ENCODE measurements around the gene BRD9.
"Not testable (repeated sequence)": the region's sequence is repeated elsewhere in the genome, so short reads cannot be mapped to it uniquely, and the experiment has no call there.

Gene BRD9

DNA sequence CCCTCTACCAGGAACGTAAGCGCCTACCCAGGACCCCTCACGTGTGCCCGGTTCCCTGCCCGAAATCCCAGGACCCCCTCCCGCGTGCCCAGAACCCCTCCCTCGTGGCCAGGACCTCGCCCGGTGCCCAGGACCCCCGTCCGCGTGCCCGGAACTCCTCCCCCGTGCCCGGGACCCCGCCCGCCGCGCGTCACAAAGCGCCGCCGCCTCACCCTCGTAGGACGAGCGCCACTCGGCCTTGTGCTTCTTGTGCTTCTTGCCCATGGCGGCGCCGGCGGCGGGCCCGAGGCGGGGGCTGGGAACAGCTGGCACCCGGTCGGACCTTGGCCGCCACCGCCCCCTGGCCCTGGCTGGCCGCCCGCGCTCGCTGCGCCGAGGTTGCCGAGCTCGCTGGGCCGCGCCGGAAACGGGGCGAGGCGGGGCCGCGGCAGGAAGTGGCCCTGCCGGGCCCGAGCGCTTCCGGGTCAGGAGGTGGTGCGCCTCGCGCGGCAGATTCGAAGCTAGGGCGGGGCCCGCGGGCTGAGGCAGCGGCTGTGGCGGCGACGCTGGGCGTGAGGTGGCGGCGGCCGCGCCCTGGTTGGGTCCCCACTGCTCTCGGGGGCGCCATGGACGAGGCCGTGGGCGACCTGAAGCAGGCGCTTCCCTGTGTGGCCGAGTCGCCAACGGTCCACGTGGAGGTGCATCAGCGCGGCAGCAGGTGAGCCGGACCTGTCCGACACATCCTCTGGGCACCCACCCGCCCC, at the start of gene BRD9, which contains the start of gene TRIP13:
BRD9 (minus strand) TSS at position 408 of the 743 bp plus-strand sequence; CDS start at position 264, 144 bp downstream.
TRIP13 (plus strand) TSS at position 491 of the 743 bp plus-strand sequence; CDS start at position 606, 115 bp downstream.
- Histone ChIP-seq H3K27me3 (replicated peaks; ENCODE audit: control insufficient read depth, insufficient read depth, low read length) (no peaks in the 10 kb centered on the region), H3K4me3 (replicated peaks; ENCODE audit: low read depth, low read length) (peak within 1 kb of the TSS; percentile 99), H3K36me3 (ENCODE audit: control insufficient read depth, insufficient read depth, low read length) (peaks cover 23% of the 10 kb centered on the region)
- TF ChIP-seq, protein P1, sequence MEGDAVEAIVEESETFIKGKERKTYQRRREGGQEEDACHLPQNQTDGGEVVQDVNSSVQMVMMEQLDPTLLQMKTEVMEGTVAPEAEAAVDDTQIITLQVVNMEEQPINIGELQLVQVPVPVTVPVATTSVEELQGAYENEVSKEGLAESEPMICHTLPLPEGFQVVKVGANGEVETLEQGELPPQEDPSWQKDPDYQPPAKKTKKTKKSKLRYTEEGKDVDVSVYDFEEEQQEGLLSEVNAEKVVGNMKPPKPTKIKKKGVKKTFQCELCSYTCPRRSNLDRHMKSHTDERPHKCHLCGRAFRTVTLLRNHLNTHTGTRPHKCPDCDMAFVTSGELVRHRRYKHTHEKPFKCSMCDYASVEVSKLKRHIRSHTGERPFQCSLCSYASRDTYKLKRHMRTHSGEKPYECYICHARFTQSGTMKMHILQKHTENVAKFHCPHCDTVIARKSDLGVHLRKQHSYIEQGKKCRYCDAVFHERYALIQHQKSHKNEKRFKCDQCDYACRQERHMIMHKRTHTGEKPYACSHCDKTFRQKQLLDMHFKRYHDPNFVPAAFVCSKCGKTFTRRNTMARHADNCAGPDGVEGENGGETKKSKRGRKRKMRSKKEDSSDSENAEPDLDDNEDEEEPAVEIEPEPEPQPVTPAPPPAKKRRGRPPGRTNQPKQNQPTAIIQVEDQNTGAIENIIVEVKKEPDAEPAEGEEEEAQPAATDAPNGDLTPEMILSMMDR (IDR thresholded peaks at IDR 0.05; ENCODE audit: insufficient read depth, low read length, poor library complexity, severe bottlenecking), result no peak
- DNase-seq (ENCODE audit: extremely low read depth, insufficient read length), result peak; percentile 88

DNA sequence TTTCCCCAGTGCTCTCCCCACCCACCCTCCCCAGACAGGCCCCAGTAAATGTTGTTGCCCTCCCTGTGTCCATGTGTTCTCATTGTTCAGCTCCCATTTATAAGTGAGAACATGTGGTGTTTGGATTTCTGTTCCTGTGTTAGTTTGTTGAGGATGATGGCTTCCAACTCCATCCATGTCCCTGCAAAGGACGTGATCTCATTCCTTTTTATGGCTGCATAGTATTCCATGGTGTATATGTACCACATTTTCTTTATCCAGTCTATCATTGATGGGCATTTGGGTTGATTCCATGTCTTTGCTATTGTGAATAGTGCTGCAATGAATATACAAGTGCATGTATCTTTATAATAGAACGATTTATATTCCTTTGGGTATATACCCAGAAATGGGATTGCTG, 48.1 kb upstream of the BRD9 start:
- H3K36me3 ChIP-seq (ENCODE audit: control insufficient read depth, insufficient read depth, low read length); H3K27me3 ChIP-seq (replicated peaks; ENCODE audit: control insufficient read depth, insufficient read depth, low read length); DNase-seq (ENCODE audit: extremely low read depth, insufficient read length); H3K4me3 ChIP-seq (replicated peaks; ENCODE audit: low read depth, low read length): not testable (repeated sequence)

GRCh38 chr5:939368-939767, 46.8 kb upstream of the BRD9 start:
- TF ChIP-seq, protein P1 (IDR thresholded peaks at IDR 0.05; ENCODE audit: insufficient read depth, low read length, poor library complexity, severe bottlenecking), result no peak
- no peaks in the 10 kb centered on the region for H3K36me3 ChIP-seq (ENCODE audit: control insufficient read depth, insufficient read depth, low read length)
- no peak for DNase-seq (ENCODE audit: extremely low read depth, insufficient read length)
- no peak overlapping the region for H3K4me3 ChIP-seq (replicated peaks; ENCODE audit: low read depth, low read length)
- H3K27me3 ChIP-seq (replicated peaks; ENCODE audit: control insufficient read depth, insufficient read depth, low read length), result peaks cover 2% of the 10 kb centered on the region; the same call in 1 of the 2 replicates

- Histone ChIP-seq H3K27me3 (replicated peaks; ENCODE audit: control insufficient read depth, insufficient read depth, low read length) (peaks cover 2% of the 10 kb centered on the region; the same call in 1 of the 2 replicates), H3K4me3 (replicated peaks; ENCODE audit: low read depth, low read length) (no peak overlapping the region), H3K36me3 (ENCODE audit: control insufficient read depth, insufficient read depth, low read length) (no peaks in the 10 kb centered on the region)
- no peak for DNase-seq (ENCODE audit: extremely low read depth, insufficient read length)
- TF ChIP-seq, protein P1 (IDR thresholded peaks at IDR 0.05; ENCODE audit: insufficient read depth, low read length, poor library complexity, severe bottlenecking), result no peak
Observed at GRCh38 chr5:937151-937924, 44.7 kb upstream of the BRD9 start.

DNA sequence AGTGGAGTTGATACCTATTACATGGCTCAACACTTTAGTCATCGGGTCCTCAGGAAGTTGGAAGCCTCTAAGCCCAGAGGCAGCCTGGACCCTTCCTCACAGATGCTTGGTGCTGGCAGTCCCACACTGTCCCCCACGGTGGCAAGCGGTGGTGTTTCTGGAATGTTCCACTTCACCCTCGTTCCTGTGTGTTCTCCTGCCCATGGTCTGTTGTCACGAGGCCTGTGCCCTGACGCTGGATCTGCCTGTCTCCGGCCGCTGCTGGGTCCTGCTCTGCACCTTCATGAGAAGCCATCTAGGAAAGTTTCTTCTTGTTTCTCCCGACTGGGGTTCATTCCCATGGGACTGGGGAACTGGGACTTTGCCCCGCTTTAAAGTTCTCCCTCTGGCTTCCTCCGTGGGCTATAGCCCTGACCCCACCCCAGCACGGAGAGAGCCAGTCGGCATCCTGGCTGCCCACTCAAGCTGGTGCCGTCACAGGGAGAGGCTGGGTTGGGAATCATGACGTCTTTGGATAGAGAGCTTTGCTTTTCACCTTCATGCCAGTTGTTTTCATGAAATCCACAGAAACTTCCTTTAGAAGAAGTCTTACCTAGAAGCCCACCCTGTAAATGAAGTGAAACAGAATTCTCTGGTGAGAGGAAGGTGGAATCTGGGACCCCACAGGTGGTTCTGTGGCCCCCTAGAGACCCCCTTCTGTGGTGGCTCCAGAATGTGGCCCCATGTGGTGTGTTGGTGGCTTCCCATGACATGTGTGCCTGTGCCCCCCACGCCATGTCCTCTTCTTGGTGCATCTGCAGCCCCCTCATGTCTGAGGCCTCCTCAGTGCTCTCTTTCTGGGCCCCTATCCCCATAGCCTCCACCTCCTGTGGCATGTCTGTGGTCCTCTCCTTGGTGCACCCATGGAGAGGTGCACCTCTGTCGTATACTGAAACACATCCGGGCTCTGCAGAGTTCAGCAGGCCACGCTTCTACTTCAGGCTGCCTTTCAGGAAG, 43.8 kb upstream of the BRD9 start:
- no peak for DNase-seq (ENCODE audit: extremely low read depth, insufficient read length)
- TF ChIP-seq, protein P1 (IDR thresholded peaks at IDR 0.05; ENCODE audit: insufficient read depth, low read length, poor library complexity, severe bottlenecking), result no peak
- Histone ChIP-seq H3K27me3 (replicated peaks; ENCODE audit: control insufficient read depth, insufficient read depth, low read length) (peaks cover 2% of the 10 kb centered on the region; the same call in 1 of the 2 replicates), H3K36me3 (ENCODE audit: control insufficient read depth, insufficient read depth, low read length) (no peaks in the 10 kb centered on the region), H3K4me3 (replicated peaks; ENCODE audit: low read depth, low read length) (no peak overlapping the region)

All from GM06990 (cell line).